Stomach (tissue), 9 donors: ENCODE data around the gene RTN4. TPM values are rescaled to one million over a fixed set of nuclear protein-coding genes. Genes with fewer than 3 reads are reported as not detected.

ENCODE experiments used
- DNase-seq, 2 donors: peaks; one replicate each; pipeline versions ENCODE4 v3.0.0 to v3.0.0-alpha.2; 2013 to 2019
- H3K27ac ChIP-seq, 5 donors: fragments of 200-600 bp in 4 of 5; sonication (generic) in 4 of 5; one replicate each; pipeline ENCODE4 v1.5.1; 2013 to 2019; ENCODE audit warnings: mild to moderate bottlenecking in 1 of 5, moderate library complexity in 1 of 5
- H3K27me3 ChIP-seq, 3 donors: fragments of 200-600 bp; sonication (generic); one replicate each; pipeline ENCODE4 v1.5.1; 2017 to 2019; ENCODE audit warnings: mixed run types in 1 of 3
- H3K36me3 ChIP-seq, 4 donors: fragments of 200-600 bp; sonication (generic); 1 replicate in 3 of 4; 2 replicates in 1 of 4; pipeline ENCODE4 v1.5.1; 2016 to 2019
- H3K4me1 ChIP-seq, 4 donors: fragments of 200-600 bp; sonication (generic); one replicate each; pipeline ENCODE4 v1.5.1; 2016 to 2019
- H3K4me3 ChIP-seq, 4 donors: fragments of 200-600 bp; sonication (generic) in 3 of 4; one replicate each; pipeline ENCODE4 v1.5.1; 2016 to 2019; ENCODE audit warnings: mild to moderate bottlenecking in 1 of 4
- H3K9me3 ChIP-seq, 4 donors: fragments of 200-600 bp; sonication (generic); one replicate each; pipeline ENCODE4 v1.5.1; 2016 to 2019
- CTCF ChIP-seq, 7 experiments: fragments of 450-650 bp in 4 of 7; fragments of 200-600 bp in 3 of 7; sonication (generic) in 3 of 7; IDR thresholded peaks; one replicate each; pipeline ENCODE4 v1.5.1; 2016 to 2019; ENCODE audit warnings: antibody characterized with exemption in 7 of 7, control low read depth in 2 of 7, mild to moderate bottlenecking in 1 of 7
- EP300 ChIP-seq: sonication (generic); formaldehyde crosslinking; IDR thresholded peaks from one replicate; pipeline ENCODE4 v1.6.1; 2017; ENCODE audit warnings: antibody characterized with exemption
- POLR2A ChIP-seq, 4 donors: fragments of 450-650 bp; IDR thresholded peaks; one replicate each; pipeline ENCODE4 v1.6.1; 2016; ENCODE audit warnings: antibody characterized with exemption in 4 of 4, control low read depth in 2 of 4, mild to moderate bottlenecking in 1 of 4, moderate library complexity in 1 of 4
- POLR2AphosphoS5 ChIP-seq, 3 donors: sonication (generic); formaldehyde crosslinking; IDR thresholded peaks; one replicate each; pipeline ENCODE4 v1.6.1; 2016; ENCODE audit warnings: antibody characterized with exemption in 3 of 3
- WGBS, 5 donors: extraction: QIAGEN DNeasy Blood & Tissue Kit in 3 of 5; methylation state at CpG; one replicate each; pipeline versions ENCODE4 v1.1.5 to v1.1.7; 2013 to 2018; 5-methylcytosine and 5-hydroxymethylcytosine counted together
- intact Hi-C: fragments of 100-400 bp; cut with DNase I; formaldehyde crosslinking; loops from one replicate; pipeline ENCODE4 v1.15.1; 2023; ENCODE audit warnings: low total_unique reads
- polyA plus RNA-seq, 3 donors: library from polyadenylated mRNA; stranded (reverse); fragments of 200-250 nt; gene quantifications; one replicate each; pipeline ENCODE4 v1.2.3, GENCODE V29; 2013
- total RNA-seq, 5 donors: library from RNA; depleted of rRNA; stranded (reverse); fragments of >200 nt; gene quantifications; one replicate each; pipeline versions ENCODE4 v1.1.0 to v1.2.3, GENCODE V29; 2014 to 2016
- donor health status: healthy with polysubstance abuse.
- donor health status: Bipolar disorder and iron deficiency.
- donor health status: healthy.

Gene RTN4
- total and polyA plus RNA-seq, 8 donors: 40.8 to 463 (median 126) TPM

- DNase-seq: no peak
- intact Hi-C loops: no loop called here
Observed at GRCh38 chr2:55097461-55098410, 47.5 kb upstream of the RTN4 start.

DNA sequence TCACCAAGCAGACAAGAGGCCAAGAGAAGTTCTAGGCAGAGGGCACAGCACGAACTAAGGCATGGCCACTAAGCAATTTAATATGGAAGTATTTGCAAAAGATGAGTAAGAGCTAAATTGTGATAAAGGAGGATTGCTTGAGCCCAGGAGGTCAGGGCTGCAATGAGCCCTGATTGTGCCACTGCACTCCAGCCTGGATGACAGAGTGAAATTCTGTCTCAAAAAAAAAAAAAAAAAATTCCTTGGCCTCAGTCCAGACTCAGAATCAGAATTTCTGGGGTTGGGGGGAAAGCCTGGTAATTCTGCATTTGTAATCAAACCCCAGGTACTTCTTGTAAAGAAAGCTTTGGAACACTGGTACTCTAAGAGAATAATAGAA is 46.8 kb upstream of the RTN4 start:
- Histone ChIP-seq H3K9me3 (no peaks in the 10 kb centered on the region), H3K4me3 (no peak overlapping the region), H3K27ac (peak overlapping the region in 4 of 5 donors; percentile 3 to 74 (median 70)), H3K27me3 (no peaks in the 10 kb centered on the region), H3K4me1 (peaks cover 17 to 61% (median 43%) of the 10 kb centered on the region in 4 donors), H3K36me3 (no peaks in the 10 kb centered on the region)
- WGBS, 5 donors: 60 to 75% (median 64%) methylated on average over 1 of the region's 1 CpG
- TF ChIP-seq CTCF (IDR thresholded peaks at IDR 0.05): no peak
- no peak for DNase-seq
- intact Hi-C loops: no loop called here

More at GRCh38 chr2:55097461-55098410, 47.5 kb upstream of the RTN4 start:
- Histone ChIP-seq H3K27ac (peak overlapping the region; percentile 3 to 74 (median 68)), H3K4me3 (no peak overlapping the region), H3K36me3 (no peaks in the 10 kb centered on the region), H3K4me1 (peaks cover 17 to 59% (median 45%) of the 10 kb centered on the region in 4 donors), H3K9me3 (no peaks in the 10 kb centered on the region), H3K27me3 (no peaks in the 10 kb centered on the region)
- no peak for TF ChIP-seq POLR2A (IDR thresholded peaks at IDR 0.05)
- peak in 2 of 3 donors; percentile 25 to 32 for TF ChIP-seq POLR2AphosphoS5 (IDR thresholded peaks at IDR 0.05)
- no peak for TF ChIP-seq EP300
- no peak for TF ChIP-seq CTCF (IDR thresholded peaks at IDR 0.05)
- WGBS, 5 donors: 54 to 61% (median 57%) methylated on average over 6 of the region's 6 CpGs

DNA sequence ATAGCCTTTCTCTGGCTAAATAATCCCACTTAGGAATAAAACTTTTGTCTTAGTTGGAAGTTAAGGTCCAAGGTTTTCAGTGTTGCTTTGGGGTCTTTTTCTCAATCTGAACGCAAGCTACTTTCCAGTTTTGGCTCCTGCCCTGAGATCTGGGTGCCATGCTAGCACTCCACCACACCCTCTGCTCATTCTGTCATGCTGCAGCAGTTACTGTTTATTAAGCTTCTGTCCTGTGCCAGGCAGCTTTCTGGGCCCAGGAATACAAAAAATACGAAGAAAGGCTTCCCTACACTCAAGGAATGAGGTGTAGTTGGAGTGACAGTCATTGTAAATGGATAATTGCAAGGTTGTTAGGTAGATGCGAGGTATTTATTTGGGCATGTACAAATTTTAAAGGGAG is 46.3 kb upstream of the RTN4 start:
- Histone ChIP-seq H3K9me3 (no peaks in the 10 kb centered on the region), H3K4me1 (peaks cover 17 to 60% (median 43%) of the 10 kb centered on the region in 4 donors), H3K27me3 (no peaks in the 10 kb centered on the region), H3K36me3 (no peaks in the 10 kb centered on the region), H3K27ac (peak overlapping the region in 3 of 5 donors; percentile 68 to 74 (median 73)), H3K4me3 (no peak overlapping the region)
- TF ChIP-seq POLR2AphosphoS5 (IDR thresholded peaks at IDR 0.05): no peak
- no peak for TF ChIP-seq CTCF (IDR thresholded peaks at IDR 0.05)
- TF ChIP-seq EP300: no peak
- no peak for TF ChIP-seq POLR2A (IDR thresholded peaks at IDR 0.05)
- 67 to 82% (median 73%) methylated on average over 3 of the region's 3 CpGs for WGBS, 5 donors
- DNase-seq: no peak
- intact Hi-C loops: no loop called here

DNA sequence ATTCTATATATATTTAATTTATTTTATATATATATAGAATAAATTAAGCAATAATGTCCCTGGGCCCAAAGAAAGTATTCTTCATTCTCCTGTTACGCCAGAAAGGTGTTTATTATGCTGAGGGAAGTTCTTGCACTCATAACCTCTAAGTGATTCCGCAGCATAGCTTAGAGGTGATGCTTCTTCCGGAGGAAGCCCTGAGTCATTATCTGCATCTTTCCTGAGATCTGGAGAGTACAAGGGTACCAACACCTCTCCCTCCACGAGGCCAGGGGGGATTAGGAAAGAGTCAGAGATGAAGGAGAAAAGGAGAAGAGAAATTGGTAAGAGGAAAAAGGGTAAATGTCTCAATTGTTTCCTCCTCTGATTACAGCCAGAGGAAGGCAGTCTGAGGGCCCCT is 43.1 kb upstream of the RTN4 start:
- DNase-seq: no peak
- H3K27me3 ChIP-seq: no peaks in the 10 kb centered on the region
- no peaks in the 10 kb centered on the region for H3K9me3 ChIP-seq
- no peak for TF ChIP-seq POLR2AphosphoS5 (IDR thresholded peaks at IDR 0.05)
- no peak for TF ChIP-seq POLR2A (IDR thresholded peaks at IDR 0.05)
- TF ChIP-seq EP300: no peak
- no peak for TF ChIP-seq CTCF (IDR thresholded peaks at IDR 0.05)
- no peaks in the 10 kb centered on the region for H3K36me3 ChIP-seq
- H3K4me3 ChIP-seq: no peak overlapping the region
- no peak overlapping the region for H3K27ac ChIP-seq
- intact Hi-C loops: no loop called here
- 58 to 73% (median 72%) methylated on average over 4 of the region's 4 CpGs for WGBS, 5 donors
- peaks cover 0 to 34% (median 22%) of the 10 kb centered on the region in 4 donors for H3K4me1 ChIP-seq
